Keratinocyte (primary cell): ENCODE data around the gene ERCC8. TPM values are rescaled to one million over a fixed set of nuclear protein-coding genes. Genes with fewer than 3 reads are reported as not detected.

Experiments used
- DNase-seq: peaks from one replicate; pipeline ENCODE4 v3.0.0-alpha.2; 2011; ENCODE audit warnings: low read depth, missing footprints, low spot score
- FAIRE-seq: peaks from 2 replicates; lab custom pipeline; 2011; peaks lifted over from hg19 to GRCh38; lab: Jason Lieb, UNC
- H2AFZ ChIP-seq: 2 replicates; pipeline ENCODE4 v1.6.0; 2012; ENCODE audit warnings: low read length, control low read depth, inconsistent platforms; ENCODE audit not compliant: control insufficient read depth
- H3K27ac ChIP-seq: 2 replicates; pipeline ENCODE4 v1.5.1; 2011; ENCODE audit warnings: low read length; ENCODE audit not compliant: control insufficient read depth, insufficient read depth
- H3K27me3 ChIP-seq: 3 replicates; pipeline ENCODE4 v1.6.0; 2011; ENCODE audit warnings: low read length; ENCODE audit not compliant: control insufficient read depth, insufficient read depth; ENCODE audit errors: extremely low read depth
- H3K36me3 ChIP-seq, 2 experiments: 2 replicates in 1 of 2; 3 replicates in 1 of 2; pipeline ENCODE4 v1.5.1; 2011; ENCODE audit warnings: low read length in 2 of 2, mild to moderate bottlenecking in 1 of 2; ENCODE audit not compliant: control insufficient read depth in 2 of 2, insufficient read depth in 2 of 2; ENCODE audit errors: extremely low read depth in 1 of 2
- H3K4me1 ChIP-seq: 3 replicates; pipeline ENCODE4 v1.5.1; 2011; ENCODE audit warnings: low read length; ENCODE audit not compliant: control insufficient read depth, insufficient read depth; ENCODE audit errors: extremely low read depth
- H3K4me2 ChIP-seq: 3 replicates; pipeline ENCODE4 v1.6.0; 2011; ENCODE audit warnings: low read depth, low read length; ENCODE audit not compliant: control insufficient read depth, insufficient read depth; ENCODE audit errors: extremely low read depth
- H3K4me3 ChIP-seq, 3 experiments: fragments of 200-600 bp in 1 of 3; sonication (generic) in 1 of 3; 2 replicates in 2 of 3; 3 replicates in 1 of 3; pipeline ENCODE4 v1.5.1; 2011 to 2016; ENCODE audit warnings: low read length in 3 of 3, mild to moderate bottlenecking in 3 of 3, control low read depth in 2 of 3, inconsistent platforms in 1 of 3, low read depth in 1 of 3, mixed read lengths in 1 of 3, mixed run types in 1 of 3, moderate library complexity in 1 of 3; ENCODE audit not compliant: control insufficient read depth in 2 of 3, insufficient read depth in 2 of 3; ENCODE audit errors: extremely low read depth in 1 of 3
- H3K79me2 ChIP-seq: 2 replicates; pipeline ENCODE4 v1.6.0; 2012; ENCODE audit warnings: low read length; ENCODE audit not compliant: control insufficient read depth, insufficient read depth
- H3K9ac ChIP-seq: 3 replicates; pipeline ENCODE4 v1.6.0; 2011; ENCODE audit warnings: low read length; ENCODE audit not compliant: control insufficient read depth, insufficient read depth; ENCODE audit errors: extremely low read depth
- H3K9me1 ChIP-seq: 3 replicates; pipeline ENCODE4 v1.6.0; 2011; ENCODE audit warnings: low read length; ENCODE audit not compliant: control insufficient read depth, insufficient read depth; ENCODE audit errors: extremely low read depth
- H3K9me3 ChIP-seq: 2 replicates; pipeline ENCODE4 v1.5.1; 2012; ENCODE audit warnings: low read depth, low read length; ENCODE audit not compliant: control insufficient read depth
- H4K20me1 ChIP-seq: 3 replicates; pipeline ENCODE4 v1.6.0; 2011; ENCODE audit warnings: low read length; ENCODE audit not compliant: control insufficient read depth, insufficient read depth; ENCODE audit errors: extremely low read depth
- EZH2 ChIP-seq: IDR thresholded peaks from one replicate; pipeline ENCODE4 v1.6.1; 2012; ENCODE audit warnings: inconsistent platforms, mild to moderate bottlenecking, low read length, moderate library complexity
- dilution Hi-C: fragments of 300-500 bp; cut with MboI; formaldehyde crosslinking; loops from one replicate; pipeline ENCODE4 v1.7.0; 2020; ENCODE audit warnings: low sequenced_read_pairs; ENCODE audit not compliant: extremely low pct_ligation_motif_present
- polyA plus RNA-seq, 5 experiments: library from polyadenylated mRNA; depleted of rRNA in 3 of 5; stranded (reverse) in 3 of 5; stranded (forward) in 1 of 5; unstranded in 1 of 5; fragments of >200 nt; gene quantifications; 1 replicate in 1 of 5; 2 replicates in 3 of 5; 3 replicates in 1 of 5; pipeline versions ENCODE4 v1.2.1 to v1.2.3, GENCODE V29; 2011 to 2012; ENCODE audit warnings: missing spikeins in 2 of 5, low read depth in 1 of 5, low replicate concordance in 1 of 5
- TF ChIP-seq, protein P1 (sequence below), 3 experiments: IDR thresholded peaks in 1 of 3; conservative IDR thresholded peaks in 1 of 3; optimal IDR thresholded peaks in 1 of 3; 2 replicates in 2 of 3; 3 replicates in 1 of 3; pipeline versions ENCODE3 to v1.5.1; 2011; ENCODE audit warnings: low read length in 3 of 3, mild to moderate bottlenecking in 3 of 3, moderate library complexity in 2 of 3, control low read depth in 1 of 3, inconsistent platforms in 1 of 3; ENCODE audit not compliant: insufficient read depth in 2 of 3; ENCODE audit errors: extremely low read depth in 1 of 3

Gene ERCC8
- polyA plus RNA-seq, 1 donor (not counting 4 experiments of a cell fraction or from before 2014, with no cell fraction given), result 16.6 TPM

DNA sequence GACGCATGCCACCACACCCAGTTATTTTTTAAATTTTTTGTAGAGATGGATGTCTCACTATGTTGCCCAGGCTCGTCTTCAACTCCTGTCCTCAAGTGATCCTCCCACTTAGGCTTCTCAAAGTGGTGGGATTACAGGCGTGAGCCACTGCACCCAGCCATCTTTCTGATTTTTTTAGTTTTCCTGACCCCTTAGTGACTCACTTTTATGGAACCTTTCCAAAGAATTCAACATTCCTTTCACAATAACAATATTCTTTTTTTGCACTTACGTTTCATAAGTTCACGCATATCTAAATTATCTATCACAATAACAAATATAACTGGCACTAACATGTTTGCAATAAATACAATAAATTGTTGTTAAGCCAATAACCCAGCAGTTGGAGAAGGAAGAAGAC, 109.3 kb downstream of the ERCC8 start:
- dilution Hi-C loops, result no loop called here
- H3K4me2 ChIP-seq, result peak overlapping the region; percentile 41
- peak; percentile 42 for DNase-seq

DNA sequence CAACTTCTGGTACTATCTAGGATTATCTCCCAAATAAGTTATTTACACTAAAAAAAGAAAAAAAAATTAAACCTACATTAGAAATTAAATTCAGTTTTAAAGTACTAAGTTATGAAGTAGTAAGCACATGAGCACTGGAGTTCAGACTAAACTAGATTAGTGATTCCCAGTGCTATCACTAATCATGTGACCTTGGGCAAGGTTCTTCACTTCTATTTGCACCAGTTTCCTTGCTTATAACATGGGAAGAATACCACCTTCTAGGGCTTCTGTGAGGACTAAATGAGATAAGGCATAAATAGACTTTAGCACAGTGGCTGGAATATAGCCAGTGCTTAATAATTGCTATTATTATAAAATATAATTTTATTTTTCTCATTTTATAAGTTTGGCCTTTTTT, 111.3 kb downstream of the ERCC8 start:
- peaks cover 20% of the 10 kb centered on the region for H3K4me1 ChIP-seq
- dilution Hi-C loops, result no loop called here
- no peak overlapping the region for H3K4me2 ChIP-seq
- H3K9me1 ChIP-seq, result no peaks in the 10 kb centered on the region
- TF ChIP-seq, protein P1, sequence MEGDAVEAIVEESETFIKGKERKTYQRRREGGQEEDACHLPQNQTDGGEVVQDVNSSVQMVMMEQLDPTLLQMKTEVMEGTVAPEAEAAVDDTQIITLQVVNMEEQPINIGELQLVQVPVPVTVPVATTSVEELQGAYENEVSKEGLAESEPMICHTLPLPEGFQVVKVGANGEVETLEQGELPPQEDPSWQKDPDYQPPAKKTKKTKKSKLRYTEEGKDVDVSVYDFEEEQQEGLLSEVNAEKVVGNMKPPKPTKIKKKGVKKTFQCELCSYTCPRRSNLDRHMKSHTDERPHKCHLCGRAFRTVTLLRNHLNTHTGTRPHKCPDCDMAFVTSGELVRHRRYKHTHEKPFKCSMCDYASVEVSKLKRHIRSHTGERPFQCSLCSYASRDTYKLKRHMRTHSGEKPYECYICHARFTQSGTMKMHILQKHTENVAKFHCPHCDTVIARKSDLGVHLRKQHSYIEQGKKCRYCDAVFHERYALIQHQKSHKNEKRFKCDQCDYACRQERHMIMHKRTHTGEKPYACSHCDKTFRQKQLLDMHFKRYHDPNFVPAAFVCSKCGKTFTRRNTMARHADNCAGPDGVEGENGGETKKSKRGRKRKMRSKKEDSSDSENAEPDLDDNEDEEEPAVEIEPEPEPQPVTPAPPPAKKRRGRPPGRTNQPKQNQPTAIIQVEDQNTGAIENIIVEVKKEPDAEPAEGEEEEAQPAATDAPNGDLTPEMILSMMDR (optimal IDR thresholded peaks at IDR 0.05 in 1 of 3, IDR thresholded peaks at IDR 0.05 in 1 of 3, conservative IDR thresholded peaks at IDR 0.05 in 1 of 3; ENCODE audit: extremely low read depth in 1 of 3, insufficient read depth in 2 of 3, low read length in 3 of 3), result no peak
- TF ChIP-seq EZH2, result no peak
- no peaks in the 10 kb centered on the region for H4K20me1 ChIP-seq
- H3K27ac ChIP-seq, result no peak overlapping the region
- no peaks in the 10 kb centered on the region for H3K9me3 ChIP-seq
- no peak overlapping the region for H3K9ac ChIP-seq
- DNase-seq (no peak), FAIRE-seq (no peak)
- H3K4me3 ChIP-seq, result no peak overlapping the region
- H2AFZ ChIP-seq, result no peak overlapping the region
- H3K79me2 ChIP-seq, result no peaks in the 10 kb centered on the region
- H3K36me3 ChIP-seq, result no peaks in the 10 kb centered on the region
- H3K27me3 ChIP-seq, result no peaks in the 10 kb centered on the region

More for the DNA sequence above, 109.3 kb downstream of the ERCC8 start:
- H3K9ac ChIP-seq, result no peak overlapping the region
- no peaks in the 10 kb centered on the region for H3K36me3 ChIP-seq
- H3K9me1 ChIP-seq, result no peaks in the 10 kb centered on the region
- no peaks in the 10 kb centered on the region for H3K79me2 ChIP-seq
- H4K20me1 ChIP-seq, result no peaks in the 10 kb centered on the region
- H3K27ac ChIP-seq, result no peak overlapping the region
- no peak overlapping the region for H3K4me3 ChIP-seq
- no peaks in the 10 kb centered on the region for H3K27me3 ChIP-seq
- no peaks in the 10 kb centered on the region for H3K9me3 ChIP-seq
- peak; percentile 44 for FAIRE-seq
- no peak for TF ChIP-seq EZH2
- TF ChIP-seq, protein P1 (optimal IDR thresholded peaks at IDR 0.05 in 1 of 3, IDR thresholded peaks at IDR 0.05 in 1 of 3, conservative IDR thresholded peaks at IDR 0.05 in 1 of 3; ENCODE audit: extremely low read depth in 1 of 3, insufficient read depth in 2 of 3, low read length in 3 of 3), result no peak
- peaks cover 20% of the 10 kb centered on the region for H3K4me1 ChIP-seq
- peak overlapping the region; percentile 37 for H2AFZ ChIP-seq
